Panc1 (cell line): ENCODE measurements around the gene TRMT61A. TPM values are rescaled to one million over a fixed set of nuclear protein-coding genes. Genes with fewer than 3 reads are reported as not detected.
A peak's percentile ranks its signal among the peaks of the same experiment; 100 is the strongest.

Experiments
- ATAC-seq: fragments of 200-7000 bp; cut with Tn5 transposase; 2 replicates; pipeline ENCODE4 v1.9.1; 2020; ENCODE audit warnings: mild to moderate bottlenecking, moderate library complexity
- BruUV-seq: library from RNA; stranded (reverse); fragments of 400-500 nt; replicated peaks from 2 replicates; lab custom pipeline; 2021; lab: Mats Ljungman, UMichigan
- CTCF ChIA-PET: fragments of 300-600 bp; sonication (Branson Sonifier 250); formaldehyde crosslinking; loops from one replicate; lab custom pipeline; 2022; ENCODE audit warnings: antibody characterized with exemption; lab: Charles Lee
- POLR2A ChIA-PET: fragments of 300-600 bp; sonication (Branson Sonifier 250); formaldehyde crosslinking; loops from one replicate; lab custom pipeline; 2022; ENCODE audit warnings: antibody characterized with exemption; lab: Charles Lee
- DNase-seq: peaks from one replicate; pipeline ENCODE4 v3.0.0-alpha.2; 2010; ENCODE audit warnings: low read depth, low spot score
- H3K27ac ChIP-seq: 2 replicates; pipeline ENCODE4 v1.5.1; 2011; ENCODE audit warnings: mild to moderate bottlenecking, low read length, inconsistent platforms
- H3K27me3 ChIP-seq: fragments of 200-500 bp; sonication (Bioruptor generic); 2 replicates; pipeline ENCODE4 v1.6.0; 2014; ENCODE audit warnings: low read length, inconsistent platforms; ENCODE audit not compliant: control insufficient read depth, insufficient read depth
- H3K36me3 ChIP-seq: fragments of 200-500 bp; sonication (Bioruptor generic); 2 replicates; pipeline ENCODE4 v1.5.1; 2014; ENCODE audit warnings: inconsistent platforms, mild to moderate bottlenecking, low read length, moderate library complexity; ENCODE audit not compliant: control insufficient read depth, insufficient read depth
- H3K4me1 ChIP-seq: 2 replicates; pipeline ENCODE4 v1.5.1; 2011; ENCODE audit warnings: inconsistent platforms, mild to moderate bottlenecking, low read length, moderate library complexity; ENCODE audit not compliant: control insufficient read depth, insufficient read depth
- H3K4me3 ChIP-seq, 2 experiments: 2 replicates each; pipeline ENCODE4 v1.5.1; 2011 to 2012; ENCODE audit warnings: low read depth in 2 of 2, low read length in 2 of 2, mild to moderate bottlenecking in 2 of 2, inconsistent platforms in 1 of 2, moderate library complexity in 1 of 2
- H3K9me3 ChIP-seq: fragments of 200-500 bp; sonication (Bioruptor generic); 2 replicates; pipeline ENCODE4 v1.5.1; 2014; ENCODE audit warnings: low read depth, mild to moderate bottlenecking, inconsistent platforms, low read length, moderate library complexity; ENCODE audit not compliant: control insufficient read depth, insufficient read depth
- POLR2AphosphoS5 ChIP-seq: IDR thresholded peaks from 2 replicates; pipeline ENCODE4 v1.6.1; 2012; ENCODE audit warnings: mild to moderate bottlenecking, low read depth, low read length, moderate library complexity
- SIN3A ChIP-seq: IDR thresholded peaks from 2 replicates; pipeline ENCODE4 v1.6.1; 2012; ENCODE audit warnings: low read depth, mild to moderate bottlenecking, low read length, moderate library complexity, borderline replicate concordance; ENCODE audit not compliant: insufficient read depth
- TCF7L2 ChIP-seq: IDR thresholded peaks from 2 replicates; pipeline ENCODE4 v1.6.1; 2011; ENCODE audit warnings: mild to moderate bottlenecking, low read depth, low read length, inconsistent platforms
- in situ Hi-C: cut with HindIII; loops from 2 replicates; pipeline ENCODE4 v1.10.0; 2016; ENCODE audit warnings: low sequenced_read_pairs, low pct_unique_long_range_greater_than_20kb
- intact Hi-C: fragments of 100-400 bp; cut with micrococcal nuclease; formaldehyde crosslinking; loops from one replicate; pipeline ENCODE4 v1.10.0; 2022; ENCODE audit not compliant: unreplicated experiment
- total RNA-seq: library from RNA; stranded (reverse); gene quantifications from one replicate; pipeline ENCODE4 v1.2.1, GENCODE V29; 2021; ENCODE audit not compliant: unreplicated experiment
- TF ChIP-seq, protein P1 (sequence below): fragments of 450-650 bp; IDR thresholded peaks from 2 replicates; pipeline ENCODE4 v1.5.1; 2017; ENCODE audit warnings: mild to moderate bottlenecking
- TF ChIP-seq, protein P2 (sequence below), 2 experiments: IDR thresholded peaks; 2 replicates each; pipeline ENCODE4 v1.6.1; 2011 to 2012; ENCODE audit warnings: low read depth in 2 of 2, control low read depth in 1 of 2, low read length in 1 of 2, mild to moderate bottlenecking in 1 of 2, moderate library complexity in 1 of 2; ENCODE audit not compliant: insufficient read depth in 1 of 2

The TRMT61A gene
- total RNA-seq, 1 experiment from 2014 or later: 22.9 TPM

DNA sequence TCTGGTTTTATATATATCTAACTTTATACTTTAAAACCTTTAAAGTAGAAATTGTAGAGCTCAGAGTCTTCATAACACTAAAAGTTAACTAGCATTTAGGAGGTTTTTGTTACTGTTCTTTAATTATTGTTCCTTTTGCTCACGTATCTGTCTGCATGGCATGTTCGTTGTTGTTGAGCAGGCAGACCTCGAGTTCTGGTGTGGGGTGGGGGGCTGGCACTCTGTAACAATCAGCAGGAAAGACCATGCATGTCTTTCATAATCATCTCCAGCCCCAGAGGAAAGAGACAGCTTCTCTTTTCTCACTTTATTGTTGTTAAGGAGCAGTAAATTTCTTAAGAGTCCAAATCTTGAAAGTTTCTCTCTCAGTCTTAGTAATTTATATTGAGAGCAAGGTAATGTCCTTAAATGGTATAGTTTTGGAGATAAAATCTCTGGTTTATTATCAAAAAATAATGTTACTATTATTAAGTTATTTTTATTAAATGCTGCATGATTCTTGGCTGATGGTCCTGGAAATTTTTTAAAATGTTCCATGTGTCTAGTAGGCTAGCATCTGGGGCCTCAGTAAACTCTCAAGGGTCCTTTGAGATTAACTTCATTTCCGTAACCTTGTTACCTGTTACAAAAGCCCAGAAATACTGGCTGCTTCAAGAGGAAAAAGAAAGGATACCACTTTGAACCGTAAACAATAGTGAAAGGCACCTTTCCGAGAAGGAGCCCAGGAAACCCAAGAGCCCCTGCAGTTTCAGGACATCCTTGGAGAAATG lies 36.7 kb upstream of the TRMT61A start:
- H3K27me3 ChIP-seq: no peaks in the 10 kb centered on the region
- ATAC-seq: no peak
- TF ChIP-seq TCF7L2: no peak
- TF ChIP-seq, protein P1, sequence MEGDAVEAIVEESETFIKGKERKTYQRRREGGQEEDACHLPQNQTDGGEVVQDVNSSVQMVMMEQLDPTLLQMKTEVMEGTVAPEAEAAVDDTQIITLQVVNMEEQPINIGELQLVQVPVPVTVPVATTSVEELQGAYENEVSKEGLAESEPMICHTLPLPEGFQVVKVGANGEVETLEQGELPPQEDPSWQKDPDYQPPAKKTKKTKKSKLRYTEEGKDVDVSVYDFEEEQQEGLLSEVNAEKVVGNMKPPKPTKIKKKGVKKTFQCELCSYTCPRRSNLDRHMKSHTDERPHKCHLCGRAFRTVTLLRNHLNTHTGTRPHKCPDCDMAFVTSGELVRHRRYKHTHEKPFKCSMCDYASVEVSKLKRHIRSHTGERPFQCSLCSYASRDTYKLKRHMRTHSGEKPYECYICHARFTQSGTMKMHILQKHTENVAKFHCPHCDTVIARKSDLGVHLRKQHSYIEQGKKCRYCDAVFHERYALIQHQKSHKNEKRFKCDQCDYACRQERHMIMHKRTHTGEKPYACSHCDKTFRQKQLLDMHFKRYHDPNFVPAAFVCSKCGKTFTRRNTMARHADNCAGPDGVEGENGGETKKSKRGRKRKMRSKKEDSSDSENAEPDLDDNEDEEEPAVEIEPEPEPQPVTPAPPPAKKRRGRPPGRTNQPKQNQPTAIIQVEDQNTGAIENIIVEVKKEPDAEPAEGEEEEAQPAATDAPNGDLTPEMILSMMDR: no peak
- TF ChIP-seq SIN3A: no peak
- no peak for TF ChIP-seq POLR2AphosphoS5
- TF ChIP-seq, protein P2, sequence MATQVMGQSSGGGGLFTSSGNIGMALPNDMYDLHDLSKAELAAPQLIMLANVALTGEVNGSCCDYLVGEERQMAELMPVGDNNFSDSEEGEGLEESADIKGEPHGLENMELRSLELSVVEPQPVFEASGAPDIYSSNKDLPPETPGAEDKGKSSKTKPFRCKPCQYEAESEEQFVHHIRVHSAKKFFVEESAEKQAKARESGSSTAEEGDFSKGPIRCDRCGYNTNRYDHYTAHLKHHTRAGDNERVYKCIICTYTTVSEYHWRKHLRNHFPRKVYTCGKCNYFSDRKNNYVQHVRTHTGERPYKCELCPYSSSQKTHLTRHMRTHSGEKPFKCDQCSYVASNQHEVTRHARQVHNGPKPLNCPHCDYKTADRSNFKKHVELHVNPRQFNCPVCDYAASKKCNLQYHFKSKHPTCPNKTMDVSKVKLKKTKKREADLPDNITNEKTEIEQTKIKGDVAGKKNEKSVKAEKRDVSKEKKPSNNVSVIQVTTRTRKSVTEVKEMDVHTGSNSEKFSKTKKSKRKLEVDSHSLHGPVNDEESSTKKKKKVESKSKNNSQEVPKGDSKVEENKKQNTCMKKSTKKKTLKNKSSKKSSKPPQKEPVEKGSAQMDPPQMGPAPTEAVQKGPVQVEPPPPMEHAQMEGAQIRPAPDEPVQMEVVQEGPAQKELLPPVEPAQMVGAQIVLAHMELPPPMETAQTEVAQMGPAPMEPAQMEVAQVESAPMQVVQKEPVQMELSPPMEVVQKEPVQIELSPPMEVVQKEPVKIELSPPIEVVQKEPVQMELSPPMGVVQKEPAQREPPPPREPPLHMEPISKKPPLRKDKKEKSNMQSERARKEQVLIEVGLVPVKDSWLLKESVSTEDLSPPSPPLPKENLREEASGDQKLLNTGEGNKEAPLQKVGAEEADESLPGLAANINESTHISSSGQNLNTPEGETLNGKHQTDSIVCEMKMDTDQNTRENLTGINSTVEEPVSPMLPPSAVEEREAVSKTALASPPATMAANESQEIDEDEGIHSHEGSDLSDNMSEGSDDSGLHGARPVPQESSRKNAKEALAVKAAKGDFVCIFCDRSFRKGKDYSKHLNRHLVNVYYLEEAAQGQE (IDR thresholded peaks at IDR 0.05; ENCODE audit: insufficient read depth in 1 of 2, low read depth in 2 of 2, low read length in 1 of 2): no peak
- ChIA-PET CTCF (no interaction called here), POLR2A (no interaction called here)
- no peaks in the 10 kb centered on the region for H3K9me3 ChIP-seq
- BruUV-seq: no TSS peak
- no peak overlapping the region for H3K4me3 ChIP-seq
- no peaks in the 10 kb centered on the region for H3K4me1 ChIP-seq
- DNase-seq: no peak
- peaks cover 14% of the 10 kb centered on the region for H3K36me3 ChIP-seq
- in situ Hi-C loops (no loop called here), intact Hi-C loops (no loop called here)
- no peak overlapping the region for H3K27ac ChIP-seq

DNA sequence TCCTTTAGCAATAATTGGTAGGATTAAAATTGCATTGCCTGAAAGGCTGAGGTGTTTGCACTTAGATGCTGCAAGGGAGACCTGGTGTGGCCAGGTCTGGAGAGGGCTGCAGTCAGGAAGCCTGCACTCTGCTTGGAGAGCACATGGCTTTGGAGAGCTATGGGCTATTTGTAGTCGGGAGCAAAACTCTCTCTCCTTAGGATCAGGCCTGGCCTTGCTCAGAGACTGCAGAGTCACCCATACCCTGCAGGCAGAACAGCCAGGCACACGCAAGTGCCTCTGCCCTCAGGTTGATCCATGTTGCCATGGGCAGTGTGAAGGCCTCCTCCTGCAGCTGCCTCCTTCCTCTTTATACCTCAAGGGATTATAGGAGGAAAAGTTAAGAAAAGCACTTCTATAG lies 33.1 kb upstream of the TRMT61A start:
- intact Hi-C loops: no loop called here
- 0 out of 2 replicates have a peak, but pooled peaks have one; percentile 40 for ATAC-seq

More for the DNA sequence above, 33.1 kb upstream of the TRMT61A start:
- TF ChIP-seq POLR2AphosphoS5 (no peak), TCF7L2 (no peak), SIN3A (no peak)
- TF ChIP-seq, protein P1: no peak
- TF ChIP-seq, protein P2 (IDR thresholded peaks at IDR 0.05; ENCODE audit: insufficient read depth in 1 of 2, low read depth in 2 of 2, low read length in 1 of 2): no peak
- Histone ChIP-seq H3K4me3 (no peak overlapping the region), H3K36me3 (peaks cover 12% of the 10 kb centered on the region), H3K27ac (no peak overlapping the region), H3K9me3 (no peaks in the 10 kb centered on the region), H3K27me3 (no peaks in the 10 kb centered on the region), H3K4me1 (no peaks in the 10 kb centered on the region)
- ChIA-PET CTCF (interaction anchor here (0.6 kb wide), 1 partner anchor 102 kb away, joined by 4 read pairs; no protein-coding TSS in a partner anchor), POLR2A (no interaction called here)
- BruUV-seq: no TSS peak
- DNase-seq: no peak
- in situ Hi-C loops: no loop called here
